ENCODE results near the gene DNASE1L3.

DNASE1L3 gene

GRCh38 chr3:58160399-58160798 lies 50.4 kb downstream of the DNASE1L3 start:
- no peak for DNase-seq (ENCODE audit: low read depth)

GRCh38 chr3:58158442-58159153 lies 52.2 kb downstream of the DNASE1L3 start:
- DNase-seq (ENCODE audit: low read depth): no peak

GRCh38 chr3:58157700-58158099 lies 53.1 kb downstream of the DNASE1L3 start:
- DNase-seq (ENCODE audit: low read depth): no peak

GRCh38 chr3:58155838-58156237 lies 54.9 kb downstream of the DNASE1L3 start:
- DNase-seq (ENCODE audit: low read depth): no peak

GRCh38 chr3:58154626-58155449 lies 55.9 kb downstream of the DNASE1L3 start:
- DNase-seq (ENCODE audit: low read depth): no peak

- DNase-seq (ENCODE audit: low read depth): no peak
Observed at GRCh38 chr3:58153371-58153770, 57.4 kb downstream of the DNASE1L3 start.

- no peak for DNase-seq (ENCODE audit: low read depth)
Observed at GRCh38 chr3:58152225-58153015, 58.4 kb downstream of the DNASE1L3 start.

GRCh38 chr3:58151637-58152036 lies 59.1 kb downstream of the DNASE1L3 start:
- DNase-seq (ENCODE audit: low read depth): no peak

- no peak for DNase-seq (ENCODE audit: low read depth)
Observed at GRCh38 chr3:58150810-58151199, 60.0 kb downstream of the DNASE1L3 start.

GRCh38 chr3:58150130-58150809 lies 60.5 kb downstream of the DNASE1L3 start:
- no peak for DNase-seq (ENCODE audit: low read depth)

GRCh38 chr3:58148049-58148448 lies 62.7 kb downstream of the DNASE1L3 start:
- no peak for DNase-seq (ENCODE audit: low read depth)

- DNase-seq (ENCODE audit: low read depth): no peak
Observed at GRCh38 chr3:58144478-58145325, 66.1 kb downstream of the DNASE1L3 start.

GRCh38 chr3:58143417-58144055 lies 67.2 kb downstream of the DNASE1L3 start:
- no peak for DNase-seq (ENCODE audit: low read depth)
